K562 (cell line): ENCODE measurements around the gene CCDC158.

ENCODE experiments used
- EGR1 ChIP-seq: fragments of 450-650 bp; conservative IDR thresholded peaks from 2 replicates; pipeline ENCODE4 v1.6.1; 2017; ENCODE audit warnings: mild to moderate bottlenecking
- NFYB ChIP-seq: IDR thresholded peaks from 2 replicates; pipeline ENCODE4 v1.6.1; 2011; ENCODE audit warnings: mild to moderate bottlenecking, moderate library complexity; ENCODE audit not compliant: insufficient read length; ENCODE audit errors: extremely low read depth
- NR4A1 ChIP-seq, 2 experiments: fragments of 250-450 bp in 1 of 2; fragments of 450-650 bp in 1 of 2; sonication (Bioruptor Pico) in 1 of 2; IDR thresholded peaks; 2 replicates each; pipeline versions ENCODE4 v1.4.0 to v1.6.1; 2016 to 2020; ENCODE audit warnings: mild to moderate bottlenecking in 2 of 2, missing compliant biosample characterization in 1 of 2, missing genetic modification characterization in 1 of 2, moderate library complexity in 1 of 2
- RNF219 ChIP-seq: fragments of 250-450 bp; sonication (Bioruptor Pico); IDR thresholded peaks from 2 replicates; pipeline ENCODE4 v1.5.0; 2022; ENCODE audit warnings: mild to moderate bottlenecking
- ZBTB40 ChIP-seq, 2 experiments: fragments of 450-650 bp in 1 of 2; sonication (generic) in 1 of 2; formaldehyde crosslinking in 1 of 2; IDR thresholded peaks; 2 replicates each; pipeline versions ENCODE4 v1.7.1 to v1.9.0; 2016 to 2022; ENCODE audit warnings: inconsistent platforms in 1 of 2, mild to moderate bottlenecking in 1 of 2, missing genetic modification reagents in 1 of 2
- TF ChIP-seq, protein P1 (sequence below): sonication (generic); formaldehyde crosslinking; IDR thresholded peaks from 2 replicates; pipeline ENCODE4 v1.9.0; 2022; ENCODE audit warnings: mild to moderate bottlenecking, missing genetic modification reagents

DNA sequence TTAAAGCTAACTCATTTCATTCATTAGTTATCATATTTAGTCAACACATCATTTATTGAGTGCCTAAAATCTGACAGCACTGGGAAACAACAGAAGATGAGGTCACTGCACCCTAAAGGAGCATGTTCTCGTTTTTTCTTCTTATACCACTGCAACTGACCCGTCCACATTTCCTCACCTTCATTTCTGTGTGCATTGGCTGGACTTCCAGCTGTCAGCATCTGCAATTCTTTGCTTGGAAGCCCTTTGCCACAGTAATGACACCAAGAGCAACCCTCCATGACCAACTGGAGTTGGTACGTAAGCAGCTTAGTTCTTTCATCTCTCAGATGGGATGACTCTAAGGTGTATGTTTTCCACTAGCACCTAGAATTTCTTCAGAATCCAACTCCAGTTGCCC, 27.3 kb upstream of the CCDC158 start:
- TF ChIP-seq RNF219 (CRISPR knock-in tag): no peak
- TF ChIP-seq ZBTB40 (IDR thresholded peaks at IDR 0.05): no peak
- no peak for TF ChIP-seq ZBTB40 (CRISPR knock-in tag; IDR thresholded peaks at IDR 0.05)
- TF ChIP-seq, protein P1, sequence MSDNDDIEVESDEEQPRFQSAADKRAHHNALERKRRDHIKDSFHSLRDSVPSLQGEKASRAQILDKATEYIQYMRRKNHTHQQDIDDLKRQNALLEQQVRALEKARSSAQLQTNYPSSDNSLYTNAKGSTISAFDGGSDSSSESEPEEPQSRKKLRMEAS (CRISPR knock-in tag): no peak
- no peak for TF ChIP-seq NFYB
- no peak for TF ChIP-seq EGR1
- no peak for TF ChIP-seq NR4A1 (CRISPR knock-in tag; IDR thresholded peaks at IDR 0.05)
- TF ChIP-seq NR4A1 (tag; IDR thresholded peaks at IDR 0.05): no peak
